Activated naive CD8-positive, alpha-beta T cell treated with anti-CD3 and anti-CD28 coated beads for 36 hours (primary cell): ENCODE results near the gene NLGN4X. TPM values are rescaled to one million over a fixed set of nuclear protein-coding genes. Genes with fewer than 3 reads are reported as not detected.
"Not testable (repeated sequence)": the region's sequence is repeated elsewhere in the genome, so short reads cannot be mapped to it uniquely, and the experiment has no call there.

Source experiments
- DNase-seq: peaks from one replicate; pipeline ENCODE4 v3.0.0; 2021
- H3K27ac Mint-ChIP-seq: one replicate; pipeline ENCODE4 v1.8.0; 2022; ENCODE audit warnings: mild to moderate bottlenecking, moderate library complexity, mixed read lengths
- H3K27me3 Mint-ChIP-seq: one replicate; pipeline ENCODE4 v1.8.0; 2022; ENCODE audit warnings: mild to moderate bottlenecking, mixed read lengths
- H3K36me3 Mint-ChIP-seq: one replicate; pipeline ENCODE4 v1.8.0; 2021; ENCODE audit warnings: mild to moderate bottlenecking, mixed read lengths
- H3K4me1 Mint-ChIP-seq: one replicate; pipeline ENCODE4 v1.8.0; 2021; ENCODE audit warnings: mixed read lengths
- H3K4me3 Mint-ChIP-seq: one replicate; pipeline ENCODE4 v1.8.0; 2022; ENCODE audit warnings: mild to moderate bottlenecking, moderate library complexity, mixed read lengths
- H3K9me3 Mint-ChIP-seq: one replicate; pipeline ENCODE4 v1.8.0; 2022; ENCODE audit warnings: mixed read lengths
- total RNA-seq, 2 experiments: library from RNA; stranded (reverse); gene quantifications; one replicate each; pipeline ENCODE4 v1.2.3, GENCODE V29; 2021

NLGN4X gene
- total RNA-seq, 2 experiments from 2014 or later: not detected

GRCh38 chrX:6002056-6002455 lies 226.6 kb downstream of the NLGN4X start:
- H3K36me3 Mint-ChIP-seq: no peaks in the 10 kb centered on the region
- H3K27ac Mint-ChIP-seq: no peak overlapping the region
- H3K4me1 Mint-ChIP-seq: no peaks in the 10 kb centered on the region
- H3K27me3 Mint-ChIP-seq: no peaks in the 10 kb centered on the region
- no peaks in the 10 kb centered on the region for H3K9me3 Mint-ChIP-seq
- no peak overlapping the region for H3K4me3 Mint-ChIP-seq
- no peak for DNase-seq

- Mint-ChIP-seq H3K27ac (no peak overlapping the region), H3K4me3 (no peak overlapping the region), H3K36me3 (no peaks in the 10 kb centered on the region), H3K27me3 (no peaks in the 10 kb centered on the region), H3K9me3 (no peaks in the 10 kb centered on the region), H3K4me1 (no peaks in the 10 kb centered on the region)
- no peak for DNase-seq
Observed at GRCh38 chrX:5998901-5999300, 229.8 kb downstream of the NLGN4X start.

GRCh38 chrX:5998456-5998855 lies 230.2 kb downstream of the NLGN4X start:
- no peak overlapping the region for H3K27ac Mint-ChIP-seq
- H3K27me3 Mint-ChIP-seq: no peaks in the 10 kb centered on the region
- H3K4me1 Mint-ChIP-seq: no peaks in the 10 kb centered on the region
- DNase-seq: no peak
- H3K4me3 Mint-ChIP-seq: no peak overlapping the region
- H3K9me3 Mint-ChIP-seq: no peaks in the 10 kb centered on the region
- H3K36me3 Mint-ChIP-seq: no peaks in the 10 kb centered on the region

GRCh38 chrX:5991393-5991792 lies 237.3 kb downstream of the NLGN4X start:
- no peak overlapping the region for H3K27ac Mint-ChIP-seq
- H3K4me3 Mint-ChIP-seq: no peak overlapping the region
- H3K36me3 Mint-ChIP-seq: no peaks in the 10 kb centered on the region
- no peaks in the 10 kb centered on the region for H3K4me1 Mint-ChIP-seq
- no peak for DNase-seq
- no peaks in the 10 kb centered on the region for H3K9me3 Mint-ChIP-seq
- no peaks in the 10 kb centered on the region for H3K27me3 Mint-ChIP-seq

- Mint-ChIP-seq H3K27ac (no peak overlapping the region), H3K4me3 (no peak overlapping the region), H3K9me3 (peaks cover 1% of the 10 kb centered on the region), H3K27me3 (no peaks in the 10 kb centered on the region), H3K4me1 (no peaks in the 10 kb centered on the region), H3K36me3 (no peaks in the 10 kb centered on the region)
- no peak for DNase-seq
Observed at GRCh38 chrX:5979338-5979737, 249.3 kb downstream of the NLGN4X start.

- Mint-ChIP-seq H3K36me3 (no peaks in the 10 kb centered on the region), H3K4me1 (no peaks in the 10 kb centered on the region), H3K4me3 (no peak overlapping the region), H3K27me3 (no peaks in the 10 kb centered on the region), H3K9me3 (no peaks in the 10 kb centered on the region), H3K27ac (no peak overlapping the region)
- no peak for DNase-seq
Observed at GRCh38 chrX:5976332-5976731, 252.3 kb downstream of the NLGN4X start.

- Mint-ChIP-seq H3K9me3 (no peaks in the 10 kb centered on the region), H3K4me1 (no peaks in the 10 kb centered on the region), H3K4me3 (no peak overlapping the region), H3K36me3 (no peaks in the 10 kb centered on the region), H3K27me3 (no peaks in the 10 kb centered on the region), H3K27ac (no peak overlapping the region)
- no peak for DNase-seq
Observed at GRCh38 chrX:5971300-5971699, 257.4 kb downstream of the NLGN4X start.

- no peaks in the 10 kb centered on the region for H3K4me1 Mint-ChIP-seq
- no peak overlapping the region for H3K27ac Mint-ChIP-seq
- no peaks in the 10 kb centered on the region for H3K36me3 Mint-ChIP-seq
- no peak for DNase-seq
- no peaks in the 10 kb centered on the region for H3K27me3 Mint-ChIP-seq
- no peaks in the 10 kb centered on the region for H3K9me3 Mint-ChIP-seq
- H3K4me3 Mint-ChIP-seq: no peak overlapping the region
Observed at GRCh38 chrX:5965406-5965805, 263.3 kb downstream of the NLGN4X start.

GRCh38 chrX:5959286-5959685 lies 269.4 kb downstream of the NLGN4X start:
- Mint-ChIP-seq H3K4me3 (no peak overlapping the region), H3K9me3 (peaks cover 1% of the 10 kb centered on the region), H3K4me1 (no peaks in the 10 kb centered on the region), H3K27me3 (no peaks in the 10 kb centered on the region), H3K36me3 (no peaks in the 10 kb centered on the region), H3K27ac (no peak overlapping the region)
- no peak for DNase-seq

GRCh38 chrX:5958523-5958922 lies 270.1 kb downstream of the NLGN4X start:
- no peak for DNase-seq
- Mint-ChIP-seq H3K4me3 (no peak overlapping the region), H3K27me3 (no peaks in the 10 kb centered on the region), H3K9me3 (peaks cover 1% of the 10 kb centered on the region), H3K4me1 (no peaks in the 10 kb centered on the region), H3K27ac (no peak overlapping the region), H3K36me3 (no peaks in the 10 kb centered on the region)

- H3K27ac Mint-ChIP-seq: no peak overlapping the region
- no peak for DNase-seq
- no peaks in the 10 kb centered on the region for H3K27me3 Mint-ChIP-seq
- peaks cover 1% of the 10 kb centered on the region for H3K9me3 Mint-ChIP-seq
- H3K36me3 Mint-ChIP-seq: no peaks in the 10 kb centered on the region
- no peaks in the 10 kb centered on the region for H3K4me1 Mint-ChIP-seq
- no peak overlapping the region for H3K4me3 Mint-ChIP-seq
Observed at GRCh38 chrX:5957506-5957905, 271.2 kb downstream of the NLGN4X start.

GRCh38 chrX:5936438-5936837 lies 292.2 kb downstream of the NLGN4X start:
- Mint-ChIP-seq H3K9me3 (no peaks in the 10 kb centered on the region), H3K27ac (no peak overlapping the region), H3K36me3 (no peaks in the 10 kb centered on the region), H3K27me3 (no peaks in the 10 kb centered on the region), H3K4me1 (no peaks in the 10 kb centered on the region), H3K4me3 (no peak overlapping the region)
- DNase-seq: no peak

- Mint-ChIP-seq H3K4me1 (no peaks in the 10 kb centered on the region), H3K27me3 (no peaks in the 10 kb centered on the region), H3K27ac (no peak overlapping the region), H3K36me3 (no peaks in the 10 kb centered on the region), H3K9me3 (no peaks in the 10 kb centered on the region), H3K4me3 (no peak overlapping the region)
- DNase-seq: no peak
Observed at GRCh38 chrX:5928224-5928623, 300.4 kb downstream of the NLGN4X start.

- no peak for DNase-seq
- no peaks in the 10 kb centered on the region for H3K27me3 Mint-ChIP-seq
- no peak overlapping the region for H3K4me3 Mint-ChIP-seq
- H3K27ac Mint-ChIP-seq: no peak overlapping the region
- H3K9me3 Mint-ChIP-seq: no peaks in the 10 kb centered on the region
- H3K36me3 Mint-ChIP-seq: no peaks in the 10 kb centered on the region
- no peaks in the 10 kb centered on the region for H3K4me1 Mint-ChIP-seq
Observed at GRCh38 chrX:5916945-5917344, 311.7 kb downstream of the NLGN4X start.

GRCh38 chrX:5915783-5916182 lies 312.9 kb downstream of the NLGN4X start:
- H3K27me3 Mint-ChIP-seq: no peaks in the 10 kb centered on the region
- H3K4me3 Mint-ChIP-seq: no peak overlapping the region
- H3K36me3 Mint-ChIP-seq: no peaks in the 10 kb centered on the region
- H3K4me1 Mint-ChIP-seq: no peaks in the 10 kb centered on the region
- H3K9me3 Mint-ChIP-seq: no peaks in the 10 kb centered on the region
- no peak for DNase-seq
- no peak overlapping the region for H3K27ac Mint-ChIP-seq

- H3K27ac Mint-ChIP-seq: no peak overlapping the region
- no peaks in the 10 kb centered on the region for H3K36me3 Mint-ChIP-seq
- no peak overlapping the region for H3K4me3 Mint-ChIP-seq
- DNase-seq: no peak
- H3K4me1 Mint-ChIP-seq: no peaks in the 10 kb centered on the region
- H3K9me3 Mint-ChIP-seq: no peaks in the 10 kb centered on the region
- H3K27me3 Mint-ChIP-seq: no peaks in the 10 kb centered on the region
Observed at GRCh38 chrX:5907207-5907606, 321.5 kb downstream of the NLGN4X start.

GRCh38 chrX:5903586-5904190 lies 325.0 kb downstream of the NLGN4X start:
- H3K4me3 Mint-ChIP-seq, H3K27me3 Mint-ChIP-seq, H3K27ac Mint-ChIP-seq, H3K4me1 Mint-ChIP-seq, H3K9me3 Mint-ChIP-seq, DNase-seq, H3K36me3 Mint-ChIP-seq: not testable (repeated sequence)
